ENCODE results near the gene TNRC18.

- TF ChIP-seq EZH2 (IDR thresholded peaks at IDR 0.05; ENCODE audit: insufficient read depth, poor library complexity, severe bottlenecking) (no peak), EZH2phosphoT487 (IDR thresholded peaks at IDR 0.05; ENCODE audit: insufficient read depth, low read depth) (no peak)
Measured at GRCh38 chr7:5420067-5420880, 3.4 kb downstream of the TNRC18 start.

Data from GM23248 (cell line).